HG03521 (cell line): ENCODE data around the gene GRAMD4.

Source experiments
- ATAC-seq: cut with Tn5 transposase; IDR thresholded peaks from one replicate; pipeline ENCODE4 v1.9.1; 2021; ENCODE audit warnings: mild to moderate bottlenecking, moderate library complexity; ENCODE audit not compliant: unreplicated experiment

Gene GRAMD4

GRCh38 chr22:46619830-46620501 lies at the start of gene GRAMD4:
TSS of gene GRAMD4 (plus strand) at chr22:46620386. CDS start at chr22:46626800, 6,414 bp downstream.
- ATAC-seq = no peak

- no peak for ATAC-seq
Observed at GRCh38 chr22:46571642-46572250, 48.4 kb upstream of the GRAMD4 start.

- no peak for ATAC-seq
Observed at GRCh38 chr22:46572911-46573780, 47.0 kb upstream of the GRAMD4 start.

- no peak for ATAC-seq
Observed at GRCh38 chr22:46573781-46574437, 46.3 kb upstream of the GRAMD4 start.

GRCh38 chr22:46574438-46574992 lies 45.7 kb upstream of the GRAMD4 start:
- ATAC-seq = no peak

- ATAC-seq = no peak
Observed at GRCh38 chr22:46574993-46575910, 44.9 kb upstream of the GRAMD4 start.

GRCh38 chr22:46575911-46576555 lies 44.2 kb upstream of the GRAMD4 start:
- no peak for ATAC-seq

GRCh38 chr22:46576556-46577367 lies 43.4 kb upstream of the GRAMD4 start:
- ATAC-seq = no peak

GRCh38 chr22:46577368-46578249 lies 42.6 kb upstream of the GRAMD4 start:
- ATAC-seq = no peak

- no peak for ATAC-seq
Observed at GRCh38 chr22:46578251-46578823, 41.8 kb upstream of the GRAMD4 start.

GRCh38 chr22:46578824-46579561 lies 41.2 kb upstream of the GRAMD4 start:
- ATAC-seq = no peak

GRCh38 chr22:46579751-46580449 lies 40.3 kb upstream of the GRAMD4 start:
- no peak for ATAC-seq

- no peak for ATAC-seq
Observed at GRCh38 chr22:46580940-46581537, 39.1 kb upstream of the GRAMD4 start.

- ATAC-seq = no peak
Observed at GRCh38 chr22:46581538-46582244, 38.5 kb upstream of the GRAMD4 start.
